GM18907 (cell line): Measurements from ENCODE around the gene GNB1L.

Experiments used
- ATAC-seq: cut with Tn5 transposase; IDR thresholded peaks from one replicate; pipeline ENCODE4 v1.9.1; 2021; ENCODE audit warnings: mild to moderate bottlenecking, moderate library complexity; ENCODE audit not compliant: unreplicated experiment

GNB1L gene

GRCh38 chr22:19854778-19855503 lies at the start of gene GNB1L, which contains the start of gene RTL10:
Gene GNB1L, minus strand, starts transcription at chr22:19854874. Its CDS starts 33,519 bp downstream, at chr22:19821355.
Gene RTL10, minus strand, starts transcription at chr22:19854874. Its CDS starts 2,613 bp downstream, at chr22:19852261.
- peak; percentile 76 for ATAC-seq

GRCh38 chr22:19904174-19904856 lies 49.6 kb upstream of the GNB1L start:
- ATAC-seq = no peak

DNA sequence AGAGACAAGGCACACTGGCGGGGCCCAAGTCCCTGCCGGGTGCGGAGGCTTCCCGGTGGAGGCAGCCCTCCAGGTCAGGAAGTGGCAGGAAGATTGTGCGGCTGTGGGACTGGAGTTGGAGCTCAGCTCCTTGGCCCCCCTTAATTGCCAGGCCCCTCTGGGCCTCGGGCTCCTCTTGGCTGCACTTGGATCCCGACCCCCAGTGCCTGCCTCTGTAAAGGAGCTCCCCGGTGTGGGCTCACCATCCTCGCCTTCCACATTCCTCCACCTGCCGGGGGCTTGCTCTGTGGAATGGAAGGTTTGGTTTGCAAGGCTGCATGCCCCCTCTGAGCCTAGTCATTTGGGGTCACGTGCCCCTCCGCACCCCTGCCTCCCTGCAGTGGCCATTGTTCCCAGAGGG lies 48.8 kb upstream of the GNB1L start:
- no peak for ATAC-seq

- ATAC-seq = no peak
Measured at GRCh38 chr22:19903031-19903430, 48.4 kb upstream of the GNB1L start.

DNA sequence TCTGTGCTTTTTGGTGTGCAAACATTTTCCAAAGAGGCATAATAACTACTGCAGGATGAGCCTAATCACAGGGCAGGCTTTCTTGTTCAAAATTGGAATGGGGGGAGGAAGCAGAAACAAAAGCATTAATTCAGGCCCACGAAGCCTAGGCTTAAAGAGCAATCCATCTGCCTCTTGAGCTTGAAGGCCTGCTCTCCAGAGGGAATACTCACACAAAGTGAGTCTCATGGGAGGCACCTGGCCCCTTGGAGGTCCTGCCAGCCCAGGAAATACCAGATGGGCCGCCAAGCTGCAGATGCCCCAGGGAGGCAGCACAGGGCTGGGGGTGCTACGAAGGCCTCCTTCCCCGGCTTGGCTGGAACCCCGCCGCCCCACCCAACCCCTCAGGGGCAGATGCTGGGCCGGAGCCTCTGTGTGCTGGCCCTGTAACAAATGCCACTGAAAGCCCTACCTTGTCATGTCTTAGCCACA lies 47.6 kb upstream of the GNB1L start:
- no peak for ATAC-seq

- no peak for ATAC-seq
Measured at GRCh38 chr22:19901577-19902244, 47.0 kb upstream of the GNB1L start.

- ATAC-seq = no peak
Measured at GRCh38 chr22:19900707-19901436, 46.2 kb upstream of the GNB1L start.

DNA sequence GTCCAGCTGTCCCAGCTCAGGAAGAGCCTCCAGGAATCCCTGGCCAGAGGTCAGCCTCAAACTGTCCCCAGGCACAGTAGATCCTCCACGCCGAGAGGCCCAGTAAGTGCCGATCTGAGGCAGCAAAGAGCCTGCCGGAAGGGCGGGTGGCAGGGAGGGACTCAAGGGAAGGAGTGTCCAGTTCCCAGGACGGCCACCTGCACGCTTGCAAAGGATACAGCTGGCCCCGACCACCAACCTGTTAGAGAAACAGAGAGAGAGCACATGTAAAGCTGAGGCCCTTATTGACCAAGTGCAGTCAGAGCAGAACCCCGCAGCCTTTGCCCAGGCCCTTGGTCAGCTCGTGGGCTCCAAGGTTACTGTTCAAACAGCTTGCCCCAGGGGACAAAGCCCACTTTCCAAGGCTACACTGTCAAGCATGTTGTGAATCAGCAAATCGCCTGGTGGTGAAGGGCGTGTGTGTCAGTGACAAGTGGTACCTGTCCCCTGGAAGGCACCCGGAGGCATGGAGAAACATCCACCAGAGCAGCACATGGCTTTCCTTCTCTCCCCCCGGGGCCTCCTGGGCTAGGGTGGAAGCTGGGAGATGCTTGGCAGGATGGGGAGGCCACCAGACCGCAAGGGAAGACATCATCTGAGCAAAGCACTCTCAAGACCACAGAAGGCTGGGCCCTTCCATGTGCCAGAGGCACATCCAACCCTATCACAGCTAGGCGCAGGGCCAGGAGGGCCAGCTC lies 44.3 kb upstream of the GNB1L start:
- no peak for ATAC-seq

GRCh38 chr22:19898145-19898544 lies 43.5 kb upstream of the GNB1L start:
- ATAC-seq = no peak

- ATAC-seq = no peak
Measured at GRCh38 chr22:19897726-19898125, 43.1 kb upstream of the GNB1L start.

GRCh38 chr22:19896665-19897355 lies 42.1 kb upstream of the GNB1L start:
- no peak for ATAC-seq

- ATAC-seq = no peak
Measured at GRCh38 chr22:19895160-19895849, 40.6 kb upstream of the GNB1L start.

DNA sequence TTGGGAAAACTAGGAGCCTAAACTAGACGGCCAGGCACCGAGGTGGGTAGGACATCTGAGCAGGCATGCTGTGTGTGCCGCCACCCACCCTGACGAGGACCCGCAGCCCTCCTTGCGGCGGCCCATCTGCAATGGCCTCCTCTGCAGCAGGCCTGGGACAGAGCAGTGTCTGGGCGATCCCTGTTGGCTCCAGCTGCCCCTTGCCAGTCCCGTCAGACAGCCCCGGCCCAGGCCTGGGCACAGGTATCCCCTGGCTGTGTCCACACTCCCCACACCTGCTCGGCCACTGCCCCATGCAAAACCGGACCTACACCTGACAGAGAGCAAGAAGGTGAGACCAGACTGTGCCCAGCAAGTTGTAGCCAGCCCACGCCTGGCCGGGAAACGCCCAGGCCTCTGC lies 38.7 kb upstream of the GNB1L start:
- no peak for ATAC-seq

- ATAC-seq = no peak
Measured at GRCh38 chr22:19892925-19893324, 38.3 kb upstream of the GNB1L start.

DNA sequence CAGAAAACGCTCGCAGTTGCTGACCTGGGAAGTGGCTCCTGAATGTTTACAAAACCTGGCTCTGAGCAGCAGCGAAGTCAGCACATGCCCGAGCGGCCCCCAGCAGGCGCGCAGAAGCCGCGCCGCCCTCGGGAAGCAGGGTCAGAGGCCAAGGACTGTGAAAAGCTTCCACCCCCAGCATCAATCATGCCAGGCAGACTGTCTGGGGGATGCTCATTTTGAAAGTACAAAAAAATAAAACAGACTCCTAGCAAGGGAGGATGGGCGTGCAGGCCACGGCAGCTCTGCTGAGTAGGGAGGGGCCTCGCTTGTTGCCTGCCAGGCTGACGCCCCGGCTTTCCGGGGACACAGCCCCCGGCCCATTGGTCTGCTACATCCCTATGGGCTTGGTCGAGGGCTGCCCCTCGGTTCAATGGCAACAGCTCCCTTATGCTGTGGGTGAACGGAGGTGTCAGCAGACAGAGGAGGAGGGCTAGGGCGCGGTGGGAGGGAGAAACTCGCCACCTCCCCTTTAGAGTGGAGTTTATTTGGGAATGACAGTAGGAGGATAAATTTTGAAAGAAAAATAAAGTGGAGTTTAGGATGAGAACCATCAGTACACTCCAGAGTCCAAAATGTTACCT lies 37.7 kb upstream of the GNB1L start:
- no peak for ATAC-seq

DNA sequence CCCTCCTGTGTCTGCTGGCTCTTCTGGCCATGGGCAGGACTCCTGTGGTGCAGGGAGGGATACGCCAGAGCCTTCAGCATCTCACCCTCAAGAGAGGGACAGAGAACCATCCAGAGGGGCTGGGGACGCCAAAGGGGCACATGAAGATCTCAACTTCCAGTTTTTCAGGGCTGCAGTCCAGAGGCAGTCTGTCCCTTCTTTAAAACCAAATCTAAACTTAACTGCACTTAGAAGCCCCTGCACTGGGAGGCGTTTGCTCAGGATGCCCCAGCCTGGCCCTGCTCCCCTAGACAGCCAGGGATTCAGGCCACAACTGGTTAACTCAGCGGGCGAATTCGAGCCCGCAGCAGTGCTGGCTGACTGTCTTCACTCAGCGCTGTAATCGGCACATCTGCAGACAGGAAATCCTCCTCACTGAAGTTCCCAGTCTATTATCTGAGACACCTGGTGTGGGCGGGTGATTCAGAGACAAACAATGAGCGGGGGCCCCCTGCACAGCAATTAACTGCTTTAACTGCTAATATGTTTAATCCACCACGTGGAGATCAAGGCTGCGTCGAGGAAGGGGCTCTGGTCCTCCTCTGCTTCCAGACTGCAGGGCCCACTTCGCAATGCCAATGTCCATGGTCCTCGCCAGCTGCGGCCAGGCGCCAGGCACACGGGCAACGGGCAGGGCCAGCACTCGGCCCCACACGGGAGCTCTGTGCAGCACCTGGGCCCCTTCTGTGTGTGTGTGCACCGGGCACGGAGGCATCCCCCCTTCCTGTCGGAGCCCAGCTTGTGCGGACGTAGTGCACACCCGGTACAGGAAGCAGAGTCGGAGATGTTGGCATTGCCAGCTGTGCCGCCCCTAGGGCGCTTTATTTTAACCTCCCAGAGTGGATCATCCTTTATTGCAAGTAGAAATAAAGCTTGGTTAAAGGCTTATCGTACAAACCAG lies 36.9 kb upstream of the GNB1L start:
- ATAC-seq = no peak

GRCh38 chr22:19890502-19891316 lies 36.0 kb upstream of the GNB1L start:
- no peak for ATAC-seq
